Osteoblast (primary cell): ENCODE results near the gene CYP4F8. TPM values are rescaled to one million over a fixed set of nuclear protein-coding genes. Genes with fewer than 3 reads are reported as not detected.
"Not testable (repeated sequence)": the region's sequence is repeated elsewhere in the genome, so short reads cannot be mapped to it uniquely, and the experiment has no call there.

ENCODE experiments used
- DNase-seq: peaks from one replicate; pipeline ENCODE4 v3.0.0; 2011; ENCODE audit warnings: low spot score, mixed read lengths; ENCODE audit not compliant: insufficient read length; ENCODE audit errors: missing footprints
- H2AFZ ChIP-seq: 2 replicates; pipeline ENCODE4 v1.6.0; 2011; ENCODE audit warnings: mild to moderate bottlenecking, low read length
- H3K27ac ChIP-seq: 2 replicates; pipeline ENCODE4 v1.5.1; 2011; ENCODE audit warnings: mild to moderate bottlenecking, low read depth, low read length, moderate library complexity
- H3K27me3 ChIP-seq: 2 replicates; pipeline ENCODE4 v1.6.0; 2012; ENCODE audit warnings: mild to moderate bottlenecking, control low read depth, inconsistent platforms, low read length, moderate library complexity; ENCODE audit not compliant: insufficient read depth
- H3K36me3 ChIP-seq: 2 replicates; pipeline ENCODE4 v1.5.1; 2011; ENCODE audit warnings: mild to moderate bottlenecking, low read length, control low read depth, moderate library complexity; ENCODE audit not compliant: insufficient read depth
- H3K4me1 ChIP-seq: 2 replicates; pipeline ENCODE4 v1.5.1; 2011; ENCODE audit warnings: mild to moderate bottlenecking, low read length, control low read depth, moderate library complexity; ENCODE audit not compliant: insufficient read depth
- H3K4me2 ChIP-seq: 2 replicates; pipeline ENCODE4 v1.6.0; 2011; ENCODE audit warnings: mild to moderate bottlenecking, low read length; ENCODE audit not compliant: insufficient read depth
- H3K4me3 ChIP-seq: fragments of 200-600 bp; sonication (generic); 3 replicates; pipeline ENCODE4 v1.5.1; 2012; ENCODE audit warnings: mild to moderate bottlenecking, low read length, inconsistent platforms; ENCODE audit not compliant: insufficient read depth
- H3K79me2 ChIP-seq: 2 replicates; pipeline ENCODE4 v1.6.0; 2012; ENCODE audit warnings: mild to moderate bottlenecking, low read length, control low read depth, inconsistent platforms; ENCODE audit not compliant: insufficient read depth
- H3K9me3 ChIP-seq: 2 replicates; pipeline ENCODE4 v1.5.1; 2011; ENCODE audit warnings: low read depth, low read length, control low read depth
- H4K20me1 ChIP-seq: 2 replicates; pipeline ENCODE4 v1.6.0; 2012; ENCODE audit warnings: mild to moderate bottlenecking, low read length, control low read depth; ENCODE audit not compliant: insufficient read depth
- total RNA-seq: library from RNA; depleted of rRNA; stranded (reverse); fragments of >200 nt; gene quantifications from 2 replicates; pipeline ENCODE4 v1.2.3, GENCODE V29; 2012
- TF ChIP-seq, protein P1 (sequence below): IDR thresholded peaks from 2 replicates; pipeline ENCODE4 v1.5.1; 2011; ENCODE audit warnings: mild to moderate bottlenecking, low read depth, low read length, moderate library complexity; ENCODE audit errors: extremely low read depth

Gene CYP4F8
- total RNA-seq, 1 donor, result not detected

DNA sequence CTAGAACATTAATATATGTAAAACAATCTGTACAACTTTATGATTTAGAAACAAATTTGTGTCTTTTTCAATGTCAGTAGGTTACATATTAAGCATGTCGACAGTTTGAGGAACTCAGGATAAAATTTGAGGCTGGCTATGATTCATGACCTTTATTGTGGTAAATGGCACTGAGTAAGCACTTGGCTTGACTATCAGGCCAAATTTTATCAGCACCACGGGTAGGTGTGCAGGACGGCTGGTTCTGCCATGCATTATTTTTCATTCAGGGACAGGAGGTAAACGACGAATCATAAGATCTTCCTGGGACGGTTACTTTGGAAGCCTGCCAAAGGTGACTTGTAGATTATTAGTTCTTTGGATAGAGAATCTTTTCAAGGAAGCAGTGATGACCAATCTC lies 19.9 kb upstream of the CYP4F8 start:
- H3K4me2 ChIP-seq, result no peak overlapping the region
- H3K36me3 ChIP-seq, result no peaks in the 10 kb centered on the region
- H3K4me1 ChIP-seq, result no peaks in the 10 kb centered on the region
- H3K27ac ChIP-seq, result no peak overlapping the region
- H4K20me1 ChIP-seq, result no peaks in the 10 kb centered on the region
- no peaks in the 10 kb centered on the region for H3K27me3 ChIP-seq
- no peaks in the 10 kb centered on the region for H3K79me2 ChIP-seq
- no peak overlapping the region for H2AFZ ChIP-seq
- TF ChIP-seq, protein P1, sequence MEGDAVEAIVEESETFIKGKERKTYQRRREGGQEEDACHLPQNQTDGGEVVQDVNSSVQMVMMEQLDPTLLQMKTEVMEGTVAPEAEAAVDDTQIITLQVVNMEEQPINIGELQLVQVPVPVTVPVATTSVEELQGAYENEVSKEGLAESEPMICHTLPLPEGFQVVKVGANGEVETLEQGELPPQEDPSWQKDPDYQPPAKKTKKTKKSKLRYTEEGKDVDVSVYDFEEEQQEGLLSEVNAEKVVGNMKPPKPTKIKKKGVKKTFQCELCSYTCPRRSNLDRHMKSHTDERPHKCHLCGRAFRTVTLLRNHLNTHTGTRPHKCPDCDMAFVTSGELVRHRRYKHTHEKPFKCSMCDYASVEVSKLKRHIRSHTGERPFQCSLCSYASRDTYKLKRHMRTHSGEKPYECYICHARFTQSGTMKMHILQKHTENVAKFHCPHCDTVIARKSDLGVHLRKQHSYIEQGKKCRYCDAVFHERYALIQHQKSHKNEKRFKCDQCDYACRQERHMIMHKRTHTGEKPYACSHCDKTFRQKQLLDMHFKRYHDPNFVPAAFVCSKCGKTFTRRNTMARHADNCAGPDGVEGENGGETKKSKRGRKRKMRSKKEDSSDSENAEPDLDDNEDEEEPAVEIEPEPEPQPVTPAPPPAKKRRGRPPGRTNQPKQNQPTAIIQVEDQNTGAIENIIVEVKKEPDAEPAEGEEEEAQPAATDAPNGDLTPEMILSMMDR, result no peak
- no peak for DNase-seq
- no peaks in the 10 kb centered on the region for H3K9me3 ChIP-seq
- no peak overlapping the region for H3K4me3 ChIP-seq

DNA sequence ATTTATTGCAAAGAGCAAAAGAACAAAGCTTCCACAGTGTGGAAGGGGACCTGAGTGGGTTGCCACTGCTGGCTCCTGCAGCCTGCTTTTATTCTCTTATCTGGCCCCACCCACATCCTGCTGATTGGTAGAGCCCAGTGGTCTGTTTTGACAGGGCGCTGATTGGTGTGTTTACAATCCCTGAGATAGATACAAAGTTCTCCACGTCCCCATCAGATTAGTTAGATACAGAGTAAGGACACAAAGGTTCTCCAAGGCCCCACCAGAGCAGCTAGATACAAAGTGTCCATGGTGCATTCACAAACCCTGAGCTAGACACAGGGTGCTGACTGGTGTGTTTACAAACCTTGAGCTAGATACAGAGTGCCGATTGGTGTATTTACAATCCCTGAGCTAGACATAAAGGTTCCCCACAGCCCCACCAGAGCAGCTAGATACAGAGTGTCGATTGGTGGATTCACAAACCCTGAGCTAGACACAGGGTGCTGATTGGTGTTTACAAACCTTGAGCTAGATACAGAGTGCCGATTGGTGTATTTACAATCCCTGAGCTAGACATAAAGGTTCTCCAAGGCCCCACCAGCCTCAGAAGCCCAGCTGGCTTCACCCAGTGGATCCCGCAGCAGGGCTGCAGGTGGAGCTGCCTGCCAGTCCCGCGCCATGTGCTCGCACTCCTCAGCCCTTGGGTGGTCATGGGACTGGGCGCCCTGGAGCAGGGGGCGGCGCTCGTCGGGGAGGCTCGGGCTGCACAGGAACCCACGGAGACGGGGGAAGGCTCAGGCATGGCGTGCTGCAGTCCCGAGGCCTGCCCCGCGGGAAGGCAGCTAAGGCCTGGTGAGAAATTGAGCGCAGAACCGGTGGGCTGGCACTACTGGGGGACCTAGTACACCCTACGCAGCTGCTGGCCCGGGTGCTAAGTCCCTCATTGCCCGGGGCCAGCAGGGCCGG lies 6.8 kb upstream of the CYP4F8 start:
- H3K27me3 ChIP-seq, H3K4me3 ChIP-seq, H3K9me3 ChIP-seq, H2AFZ ChIP-seq, H3K27ac ChIP-seq, H3K79me2 ChIP-seq, H3K4me2 ChIP-seq, H3K36me3 ChIP-seq, H3K4me1 ChIP-seq, DNase-seq, H4K20me1 ChIP-seq: not testable (repeated sequence)

DNA sequence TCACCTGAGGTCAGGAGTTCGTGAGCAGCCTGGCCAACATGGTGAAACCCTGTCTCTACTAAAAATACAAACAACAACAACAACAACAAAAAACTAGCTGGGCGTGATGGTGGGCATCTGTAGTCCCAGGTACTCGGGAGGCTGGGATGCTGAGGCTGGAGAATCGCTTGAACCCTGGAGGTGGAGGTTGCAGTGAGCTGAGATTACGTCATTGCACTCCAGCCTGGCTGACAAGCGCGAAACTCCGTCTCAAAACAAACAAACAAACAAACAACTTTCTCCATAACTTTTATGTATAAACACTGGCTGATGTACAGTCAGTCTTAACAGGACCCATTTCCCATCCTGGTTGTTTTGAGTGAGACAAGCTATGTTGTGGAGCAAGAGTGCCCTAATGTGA lies 5.8 kb upstream of the CYP4F8 start:
- no peaks in the 10 kb centered on the region for H3K27me3 ChIP-seq
- no peaks in the 10 kb centered on the region for H3K9me3 ChIP-seq
- H3K27ac ChIP-seq, result no peak overlapping the region
- DNase-seq, result no peak
- no peak overlapping the region for H3K4me3 ChIP-seq
- H2AFZ ChIP-seq, result no peak overlapping the region
- no peaks in the 10 kb centered on the region for H3K36me3 ChIP-seq
- no peaks in the 10 kb centered on the region for H4K20me1 ChIP-seq
- no peak overlapping the region for H3K4me2 ChIP-seq
- H3K79me2 ChIP-seq, result no peaks in the 10 kb centered on the region
- no peaks in the 10 kb centered on the region for H3K4me1 ChIP-seq
- TF ChIP-seq, protein P1, result no peak

DNA sequence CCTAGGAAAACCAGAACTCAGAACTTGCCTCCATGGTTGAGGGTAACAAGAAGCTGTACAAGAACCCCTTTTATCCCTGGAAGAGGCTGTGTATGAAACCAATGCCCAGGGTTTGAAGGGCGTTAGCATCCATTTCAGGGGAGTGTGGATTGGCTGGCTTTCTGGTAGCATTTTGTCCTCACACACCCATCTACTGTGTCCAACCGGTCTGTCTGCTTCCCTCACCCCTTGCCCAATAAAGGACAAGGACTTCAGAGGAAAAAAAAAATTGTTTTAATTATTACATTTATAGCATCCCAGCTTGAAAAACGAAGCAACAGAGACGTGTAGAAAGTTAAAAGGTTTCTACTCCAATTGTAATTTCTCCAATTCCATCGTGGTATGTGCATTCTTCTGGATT lies 2.7 kb upstream of the CYP4F8 start:
- Histone ChIP-seq H3K9me3 (no peaks in the 10 kb centered on the region), H3K4me2 (no peak overlapping the region), H3K4me1 (no peaks in the 10 kb centered on the region), H3K79me2 (no peaks in the 10 kb centered on the region), H3K36me3 (no peaks in the 10 kb centered on the region), H3K27me3 (no peaks in the 10 kb centered on the region), H4K20me1 (no peaks in the 10 kb centered on the region), H3K4me3 (no peak overlapping the region), H3K27ac (no peak overlapping the region), H2AFZ (no peak overlapping the region)
- no peak for DNase-seq
- TF ChIP-seq, protein P1, result no peak
